ENCODE results near the gene POU5F1.

DNA sequence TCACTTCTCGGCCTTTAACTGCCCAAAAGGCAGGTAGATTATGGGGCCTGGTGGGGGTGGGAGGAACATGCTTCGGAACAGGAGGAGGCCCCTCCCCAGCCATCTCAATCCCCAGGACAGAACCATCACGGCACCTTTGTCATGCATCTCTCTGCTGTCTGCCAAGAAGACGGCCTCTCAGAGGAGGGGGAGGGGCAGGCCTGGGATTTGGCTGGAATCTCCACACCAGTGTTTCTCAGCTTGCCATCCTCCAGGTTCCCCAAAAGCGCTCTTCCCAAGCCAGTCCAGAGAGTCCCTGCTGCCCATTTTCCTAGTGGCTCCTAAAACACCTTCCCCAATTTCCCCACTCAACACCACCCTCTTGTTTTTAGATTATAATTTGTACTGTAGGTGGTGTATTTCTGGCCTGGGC lies 2.5 kb upstream of the POU5F1 start:
- TF ChIP-seq SIN3A (IDR thresholded peaks at IDR 0.05; ENCODE audit: borderline replicate concordance, insufficient read depth, low read length) (no peak), POLR2AphosphoS5 (IDR thresholded peaks at IDR 0.05; ENCODE audit: low read depth, low read length) (no peak), FOXP2 (optimal IDR thresholded peaks at IDR 0.05; ENCODE audit: borderline replicate concordance, extremely low read depth, extremely low read length, insufficient read depth) (no peak), TAF1 (IDR thresholded peaks at IDR 0.05; ENCODE audit: borderline replicate concordance, insufficient read depth, low read length) (no peak)
- TF ChIP-seq, protein P1, sequence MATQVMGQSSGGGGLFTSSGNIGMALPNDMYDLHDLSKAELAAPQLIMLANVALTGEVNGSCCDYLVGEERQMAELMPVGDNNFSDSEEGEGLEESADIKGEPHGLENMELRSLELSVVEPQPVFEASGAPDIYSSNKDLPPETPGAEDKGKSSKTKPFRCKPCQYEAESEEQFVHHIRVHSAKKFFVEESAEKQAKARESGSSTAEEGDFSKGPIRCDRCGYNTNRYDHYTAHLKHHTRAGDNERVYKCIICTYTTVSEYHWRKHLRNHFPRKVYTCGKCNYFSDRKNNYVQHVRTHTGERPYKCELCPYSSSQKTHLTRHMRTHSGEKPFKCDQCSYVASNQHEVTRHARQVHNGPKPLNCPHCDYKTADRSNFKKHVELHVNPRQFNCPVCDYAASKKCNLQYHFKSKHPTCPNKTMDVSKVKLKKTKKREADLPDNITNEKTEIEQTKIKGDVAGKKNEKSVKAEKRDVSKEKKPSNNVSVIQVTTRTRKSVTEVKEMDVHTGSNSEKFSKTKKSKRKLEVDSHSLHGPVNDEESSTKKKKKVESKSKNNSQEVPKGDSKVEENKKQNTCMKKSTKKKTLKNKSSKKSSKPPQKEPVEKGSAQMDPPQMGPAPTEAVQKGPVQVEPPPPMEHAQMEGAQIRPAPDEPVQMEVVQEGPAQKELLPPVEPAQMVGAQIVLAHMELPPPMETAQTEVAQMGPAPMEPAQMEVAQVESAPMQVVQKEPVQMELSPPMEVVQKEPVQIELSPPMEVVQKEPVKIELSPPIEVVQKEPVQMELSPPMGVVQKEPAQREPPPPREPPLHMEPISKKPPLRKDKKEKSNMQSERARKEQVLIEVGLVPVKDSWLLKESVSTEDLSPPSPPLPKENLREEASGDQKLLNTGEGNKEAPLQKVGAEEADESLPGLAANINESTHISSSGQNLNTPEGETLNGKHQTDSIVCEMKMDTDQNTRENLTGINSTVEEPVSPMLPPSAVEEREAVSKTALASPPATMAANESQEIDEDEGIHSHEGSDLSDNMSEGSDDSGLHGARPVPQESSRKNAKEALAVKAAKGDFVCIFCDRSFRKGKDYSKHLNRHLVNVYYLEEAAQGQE (IDR thresholded peaks at IDR 0.05; ENCODE audit: insufficient read depth in 1 of 2, low read depth in 2 of 2, low read length in 2 of 2) = no peak
